Brain microvascular endothelial cell (primary cell): ENCODE results near the gene TM9SF2.
A peak's percentile ranks its signal among the peaks of the same experiment; 100 is the strongest.

Experiments
- DNase-seq: peaks from one replicate; pipeline ENCODE4 v3.0.0-alpha.2; 2020
- H3K27ac ChIP-seq: fragments of 250-450 bp; sonication (Bioruptor Pico); 2 replicates; pipeline ENCODE4 v1.5.1; 2020; ENCODE audit warnings: mild to moderate bottlenecking, moderate library complexity
- H3K27me3 ChIP-seq: fragments of 250-450 bp; sonication (Bioruptor Pico); replicated peaks from 2 replicates; pipeline ENCODE4 v1.5.1; 2020; ENCODE audit warnings: mild to moderate bottlenecking
- H3K36me3 ChIP-seq: fragments of 250-450 bp; sonication (Bioruptor Pico); replicated peaks from 2 replicates; pipeline ENCODE4 v1.5.1; 2020; ENCODE audit warnings: mild to moderate bottlenecking
- H3K4me3 ChIP-seq: 2 replicates; pipeline ENCODE4 v1.5.1; 2011; ENCODE audit warnings: low read depth, mild to moderate bottlenecking, control low read depth, low read length, moderate library complexity
- CTCF ChIP-seq: IDR thresholded peaks from 2 replicates; pipeline ENCODE4 v1.5.1; 2011; ENCODE audit warnings: low read depth, mild to moderate bottlenecking, moderate library complexity, low read length, control low read depth, inconsistent platforms; ENCODE audit errors: missing control alignments
- in situ Hi-C: cut with HindIII; loops from 2 replicates; pipeline ENCODE4 v1.10.0; 2017; ENCODE audit warnings: low sequenced_read_pairs, low pct_ligation_motif_present

TM9SF2 gene

GRCh38 chr13:99498171-99499161, 2.8 kb upstream of the TM9SF2 start:
- in situ Hi-C loops = no loop called here
- Histone ChIP-seq H3K27ac (peak overlapping the region; percentile 47), H3K27me3 (no peaks in the 10 kb centered on the region), H3K4me3 (peak overlapping the region; percentile 59), H3K36me3 (no peaks in the 10 kb centered on the region)
- TF ChIP-seq CTCF = no peak
- DNase-seq = peak; percentile 97

- TF ChIP-seq CTCF = no peak
- DNase-seq = no peak
Observed at GRCh38 chr13:99500839-99501183, 461 bp upstream of the TM9SF2 start.

GRCh38 chr13:99501848-99502301, 603 bp downstream of the TM9SF2 start:
- no peak for TF ChIP-seq CTCF
- Histone ChIP-seq H3K27me3 (no peaks in the 10 kb centered on the region), H3K27ac (peak overlapping the region; percentile 44), H3K4me3 (peak overlapping the region; percentile 95), H3K36me3 (no peaks in the 10 kb centered on the region)
- in situ Hi-C loops = no loop called here
- DNase-seq = peak; percentile 5

More at GRCh38 chr13:99500839-99501183, 461 bp upstream of the TM9SF2 start:
- in situ Hi-C loops = no loop called here
- H3K4me3 ChIP-seq = peak overlapping the region; percentile 95
- no peaks in the 10 kb centered on the region for H3K36me3 ChIP-seq
- no peak overlapping the region for H3K27ac ChIP-seq
- H3K27me3 ChIP-seq = no peaks in the 10 kb centered on the region

GRCh38 chr13:99505814-99506269, 4.6 kb downstream of the TM9SF2 start:
- H3K4me3 ChIP-seq = no peak overlapping the region
- in situ Hi-C loops = no loop called here
- no peaks in the 10 kb centered on the region for H3K27me3 ChIP-seq
- peak overlapping the region; percentile 30 for H3K27ac ChIP-seq
- no peaks in the 10 kb centered on the region for H3K36me3 ChIP-seq
- DNase-seq = no peak
- TF ChIP-seq CTCF = no peak

GRCh38 chr13:99506634-99507033, 5.4 kb downstream of the TM9SF2 start:
- TF ChIP-seq CTCF = no peak
- Histone ChIP-seq H3K4me3 (no peak overlapping the region), H3K36me3 (no peaks in the 10 kb centered on the region), H3K27me3 (no peaks in the 10 kb centered on the region), H3K27ac (no peak overlapping the region)
- in situ Hi-C loops = no loop called here
- DNase-seq = no peak
